Panc1 (cell line): Measurements from ENCODE around the gene GJC2. TPM values are rescaled to one million over a fixed set of nuclear protein-coding genes. Genes with fewer than 3 reads are reported as not detected.

ENCODE experiments used
- ATAC-seq: fragments of 200-7000 bp; cut with Tn5 transposase; 2 replicates; pipeline ENCODE4 v1.9.1; 2020; ENCODE audit warnings: mild to moderate bottlenecking, moderate library complexity
- BruUV-seq: library from RNA; stranded (reverse); fragments of 400-500 nt; replicated peaks from 2 replicates; lab custom pipeline; 2021; lab: Mats Ljungman, UMichigan
- CTCF ChIA-PET: fragments of 300-600 bp; sonication (Branson Sonifier 250); formaldehyde crosslinking; loops from one replicate; lab custom pipeline; 2022; ENCODE audit warnings: antibody characterized with exemption; lab: Charles Lee
- POLR2A ChIA-PET: fragments of 300-600 bp; sonication (Branson Sonifier 250); formaldehyde crosslinking; loops from one replicate; lab custom pipeline; 2022; ENCODE audit warnings: antibody characterized with exemption; lab: Charles Lee
- DNase-seq: peaks from one replicate; pipeline ENCODE4 v3.0.0-alpha.2; 2010; ENCODE audit warnings: low read depth, low spot score
- H3K27ac ChIP-seq: 2 replicates; pipeline ENCODE4 v1.5.1; 2011; ENCODE audit warnings: mild to moderate bottlenecking, low read length, inconsistent platforms
- H3K27me3 ChIP-seq: fragments of 200-500 bp; sonication (Bioruptor generic); 2 replicates; pipeline ENCODE4 v1.6.0; 2014; ENCODE audit warnings: low read length, inconsistent platforms; ENCODE audit not compliant: control insufficient read depth, insufficient read depth
- H3K36me3 ChIP-seq: fragments of 200-500 bp; sonication (Bioruptor generic); 2 replicates; pipeline ENCODE4 v1.5.1; 2014; ENCODE audit warnings: inconsistent platforms, mild to moderate bottlenecking, low read length, moderate library complexity; ENCODE audit not compliant: control insufficient read depth, insufficient read depth
- H3K4me1 ChIP-seq: 2 replicates; pipeline ENCODE4 v1.5.1; 2011; ENCODE audit warnings: inconsistent platforms, mild to moderate bottlenecking, low read length, moderate library complexity; ENCODE audit not compliant: control insufficient read depth, insufficient read depth
- H3K4me3 ChIP-seq, 2 experiments: 2 replicates each; pipeline ENCODE4 v1.5.1; 2011 to 2012; ENCODE audit warnings: low read depth in 2 of 2, low read length in 2 of 2, mild to moderate bottlenecking in 2 of 2, inconsistent platforms in 1 of 2, moderate library complexity in 1 of 2
- H3K9me3 ChIP-seq: fragments of 200-500 bp; sonication (Bioruptor generic); 2 replicates; pipeline ENCODE4 v1.5.1; 2014; ENCODE audit warnings: low read depth, mild to moderate bottlenecking, inconsistent platforms, low read length, moderate library complexity; ENCODE audit not compliant: control insufficient read depth, insufficient read depth
- POLR2AphosphoS5 ChIP-seq: IDR thresholded peaks from 2 replicates; pipeline ENCODE4 v1.6.1; 2012; ENCODE audit warnings: mild to moderate bottlenecking, low read depth, low read length, moderate library complexity
- REST ChIP-seq, 2 experiments: IDR thresholded peaks; 2 replicates each; pipeline ENCODE4 v1.6.1; 2011 to 2012; ENCODE audit warnings: low read depth in 2 of 2, control low read depth in 1 of 2, low read length in 1 of 2, mild to moderate bottlenecking in 1 of 2, moderate library complexity in 1 of 2; ENCODE audit not compliant: insufficient read depth in 1 of 2
- SIN3A ChIP-seq: IDR thresholded peaks from 2 replicates; pipeline ENCODE4 v1.6.1; 2012; ENCODE audit warnings: low read depth, mild to moderate bottlenecking, low read length, moderate library complexity, borderline replicate concordance; ENCODE audit not compliant: insufficient read depth
- TCF7L2 ChIP-seq: IDR thresholded peaks from 2 replicates; pipeline ENCODE4 v1.6.1; 2011; ENCODE audit warnings: mild to moderate bottlenecking, low read depth, low read length, inconsistent platforms
- in situ Hi-C: cut with HindIII; loops from 2 replicates; pipeline ENCODE4 v1.10.0; 2016; ENCODE audit warnings: low sequenced_read_pairs, low pct_unique_long_range_greater_than_20kb
- intact Hi-C: fragments of 100-400 bp; cut with micrococcal nuclease; formaldehyde crosslinking; loops from one replicate; pipeline ENCODE4 v1.10.0; 2022; ENCODE audit not compliant: unreplicated experiment
- total RNA-seq: library from RNA; stranded (reverse); gene quantifications from one replicate; pipeline ENCODE4 v1.2.1, GENCODE V29; 2021; ENCODE audit not compliant: unreplicated experiment
- TF ChIP-seq, protein P1 (sequence below): fragments of 450-650 bp; IDR thresholded peaks from 2 replicates; pipeline ENCODE4 v1.5.1; 2017; ENCODE audit warnings: mild to moderate bottlenecking

The GJC2 gene
- total RNA-seq, 1 experiment from 2014 or later: 2.4 TPM

DNA sequence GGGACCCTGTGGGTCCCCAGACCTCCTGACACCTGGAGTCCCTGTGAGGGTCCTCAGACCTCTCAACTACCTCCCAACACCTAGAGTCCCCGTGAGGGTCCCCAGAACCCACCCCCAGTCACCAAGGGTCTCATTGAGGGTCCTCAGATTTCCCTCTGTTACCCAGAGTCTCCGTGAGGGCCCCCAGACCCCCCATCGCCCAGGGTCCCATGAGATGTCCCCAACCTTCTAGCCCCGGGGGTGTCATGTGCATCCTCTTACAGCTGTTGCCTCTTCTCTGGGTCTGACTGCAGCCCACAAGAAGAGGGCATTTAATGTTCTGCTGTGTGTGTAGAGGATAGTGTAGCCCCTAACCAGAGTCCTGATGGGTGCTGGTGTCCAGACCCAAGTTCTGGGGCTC is 2.0 kb upstream of the GJC2 start:
- no peaks in the 10 kb centered on the region for H3K9me3 ChIP-seq
- CTCF ChIA-PET: interaction anchor here (0.6 kb wide), 1 partner anchor 22 kb away, joined by 5 read pairs; no protein-coding TSS in a partner anchor
- no peak overlapping the region; the same call in 1 of the 2 replicates for H3K27ac ChIP-seq
- intact Hi-C loops: no loop called here
- BruUV-seq: no TSS peak
- POLR2A ChIA-PET: no interaction called here
- H3K36me3 ChIP-seq: no peaks in the 10 kb centered on the region; the same call in 1 of the 2 replicates
- H3K27me3 ChIP-seq: no peaks in the 10 kb centered on the region
- H3K4me3 ChIP-seq: no peak overlapping the region
- DNase-seq: no peak
- no peak for TF ChIP-seq REST (IDR thresholded peaks at IDR 0.05; ENCODE audit: insufficient read depth in 1 of 2, low read depth in 2 of 2, low read length in 1 of 2)
- TF ChIP-seq POLR2AphosphoS5: no peak
- TF ChIP-seq, protein P1, sequence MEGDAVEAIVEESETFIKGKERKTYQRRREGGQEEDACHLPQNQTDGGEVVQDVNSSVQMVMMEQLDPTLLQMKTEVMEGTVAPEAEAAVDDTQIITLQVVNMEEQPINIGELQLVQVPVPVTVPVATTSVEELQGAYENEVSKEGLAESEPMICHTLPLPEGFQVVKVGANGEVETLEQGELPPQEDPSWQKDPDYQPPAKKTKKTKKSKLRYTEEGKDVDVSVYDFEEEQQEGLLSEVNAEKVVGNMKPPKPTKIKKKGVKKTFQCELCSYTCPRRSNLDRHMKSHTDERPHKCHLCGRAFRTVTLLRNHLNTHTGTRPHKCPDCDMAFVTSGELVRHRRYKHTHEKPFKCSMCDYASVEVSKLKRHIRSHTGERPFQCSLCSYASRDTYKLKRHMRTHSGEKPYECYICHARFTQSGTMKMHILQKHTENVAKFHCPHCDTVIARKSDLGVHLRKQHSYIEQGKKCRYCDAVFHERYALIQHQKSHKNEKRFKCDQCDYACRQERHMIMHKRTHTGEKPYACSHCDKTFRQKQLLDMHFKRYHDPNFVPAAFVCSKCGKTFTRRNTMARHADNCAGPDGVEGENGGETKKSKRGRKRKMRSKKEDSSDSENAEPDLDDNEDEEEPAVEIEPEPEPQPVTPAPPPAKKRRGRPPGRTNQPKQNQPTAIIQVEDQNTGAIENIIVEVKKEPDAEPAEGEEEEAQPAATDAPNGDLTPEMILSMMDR: no peak
- TF ChIP-seq TCF7L2: no peak
- TF ChIP-seq SIN3A: no peak
- ATAC-seq: no peak
- in situ Hi-C loops: no loop called here
- peaks cover 28% of the 10 kb centered on the region for H3K4me1 ChIP-seq

GRCh38 chr1:228148196-228148861 is 1.4 kb upstream of the GJC2 start:
- no peak for DNase-seq
- BruUV-seq: no TSS peak
- intact Hi-C loops (no loop called here), in situ Hi-C loops (no loop called here)
- ATAC-seq: no peak
- CTCF ChIA-PET: interaction anchor here (0.6 kb wide), 1 partner anchor 22 kb away, joined by 5 read pairs; no protein-coding TSS in a partner anchor
- Histone ChIP-seq H3K36me3 (no peaks in the 10 kb centered on the region; the same call in 1 of the 2 replicates), H3K9me3 (no peaks in the 10 kb centered on the region), H3K27ac (peak overlapping the region; percentile 48; the same call in 1 of the 2 replicates), H3K4me3 (no peak overlapping the region), H3K27me3 (no peaks in the 10 kb centered on the region), H3K4me1 (peaks cover 28% of the 10 kb centered on the region)
- POLR2A ChIA-PET: no interaction called here
- no peak for TF ChIP-seq POLR2AphosphoS5
- TF ChIP-seq TCF7L2: peak; percentile 47; the same call in 1 of the 2 replicates

- intact Hi-C loops: no loop called here
- Histone ChIP-seq H3K27me3 (no peaks in the 10 kb centered on the region), H3K9me3 (no peaks in the 10 kb centered on the region), H3K36me3 (no peaks in the 10 kb centered on the region; the same call in 1 of the 2 replicates), H3K4me1 (peaks cover 28% of the 10 kb centered on the region), H3K27ac (peak overlapping the region; percentile 72), H3K4me3 (no peak overlapping the region)
- CTCF ChIA-PET: no interaction called here
- TF ChIP-seq SIN3A (no peak), POLR2AphosphoS5 (no peak), TCF7L2 (no peak), REST (IDR thresholded peaks at IDR 0.05; ENCODE audit: insufficient read depth in 1 of 2, low read depth in 2 of 2, low read length in 1 of 2) (no peak)
- TF ChIP-seq, protein P1: no peak
- in situ Hi-C loops: no loop called here
- DNase-seq: no peak
- ATAC-seq: peak; percentile 9
- BruUV-seq: no TSS peak
- POLR2A ChIA-PET: no interaction called here
Observed at GRCh38 chr1:228148935-228149405, 760 bp upstream of the GJC2 start.
